ENCODE measurements around the gene COL28A1. TPM values are rescaled to one million over a fixed set of nuclear protein-coding genes. Genes with fewer than 3 reads are reported as not detected.

Gene COL28A1
- polyA plus RNA-seq, 3 donors = not detected

DNA sequence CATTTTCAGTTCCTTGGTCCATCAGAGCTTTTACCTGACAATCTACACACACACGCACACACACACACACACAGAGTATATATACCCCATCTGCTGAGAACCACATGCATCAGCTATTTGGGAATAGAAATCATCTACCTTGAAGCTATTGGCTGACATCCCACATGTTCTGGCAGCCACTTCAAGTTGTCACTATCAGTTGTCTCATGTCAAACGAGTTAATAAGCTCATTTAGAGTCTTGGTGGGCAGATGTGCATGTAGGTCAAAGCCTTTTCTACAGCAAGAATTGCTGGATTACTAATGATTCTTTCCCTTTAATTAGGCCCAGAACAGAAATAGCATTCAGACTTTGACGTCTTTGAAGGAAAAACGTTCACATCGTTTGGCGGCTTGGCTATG lies 36.8 kb downstream of the COL28A1 start:
- intact Hi-C loops (cut with micrococcal nuclease) = no loop called here
- Histone ChIP-seq H3K36me3 (replicated peaks in 1 of 2; ENCODE audit: control insufficient read depth in 1 of 2, insufficient read depth in 2 of 2, low read length in 2 of 2) (no peaks in the 10 kb centered on the region), H3K4me3 (replicated peaks in 1 of 3; ENCODE audit: low read depth in 2 of 3, low read length in 3 of 3) (no peak overlapping the region), H3K4me2 (replicated peaks; ENCODE audit: extremely low read depth, low read length, poor library complexity, severe bottlenecking) (no peak overlapping the region), H3K9ac (ENCODE audit: insufficient read depth, low read length, poor library complexity, severe bottlenecking) (no peak overlapping the region), H3K27me3 (ENCODE audit: control insufficient read depth in 2 of 2, insufficient read depth in 2 of 2, low read length in 2 of 2) (no peaks in the 10 kb centered on the region), H3K27ac (ENCODE audit: low read depth in 1 of 2, low read length in 2 of 2) (no peak overlapping the region), H3K9me3 (replicated peaks in 1 of 2; ENCODE audit: control insufficient read depth in 1 of 2, insufficient read depth in 1 of 2, low read length in 2 of 2) (no peaks in the 10 kb centered on the region), H2AFZ (ENCODE audit: insufficient read depth, low read depth, low read length, poor library complexity, severe bottlenecking) (no peak overlapping the region), H4K20me1 (ENCODE audit: insufficient read depth, low read length) (no peaks in the 10 kb centered on the region), H3K4me1 (ENCODE audit: control insufficient read depth in 1 of 2, insufficient read depth in 2 of 2, low read length in 2 of 2) (no peaks in the 10 kb centered on the region), H3K79me2 (ENCODE audit: insufficient read depth, low read length) (no peaks in the 10 kb centered on the region)
- TF ChIP-seq, protein P1, sequence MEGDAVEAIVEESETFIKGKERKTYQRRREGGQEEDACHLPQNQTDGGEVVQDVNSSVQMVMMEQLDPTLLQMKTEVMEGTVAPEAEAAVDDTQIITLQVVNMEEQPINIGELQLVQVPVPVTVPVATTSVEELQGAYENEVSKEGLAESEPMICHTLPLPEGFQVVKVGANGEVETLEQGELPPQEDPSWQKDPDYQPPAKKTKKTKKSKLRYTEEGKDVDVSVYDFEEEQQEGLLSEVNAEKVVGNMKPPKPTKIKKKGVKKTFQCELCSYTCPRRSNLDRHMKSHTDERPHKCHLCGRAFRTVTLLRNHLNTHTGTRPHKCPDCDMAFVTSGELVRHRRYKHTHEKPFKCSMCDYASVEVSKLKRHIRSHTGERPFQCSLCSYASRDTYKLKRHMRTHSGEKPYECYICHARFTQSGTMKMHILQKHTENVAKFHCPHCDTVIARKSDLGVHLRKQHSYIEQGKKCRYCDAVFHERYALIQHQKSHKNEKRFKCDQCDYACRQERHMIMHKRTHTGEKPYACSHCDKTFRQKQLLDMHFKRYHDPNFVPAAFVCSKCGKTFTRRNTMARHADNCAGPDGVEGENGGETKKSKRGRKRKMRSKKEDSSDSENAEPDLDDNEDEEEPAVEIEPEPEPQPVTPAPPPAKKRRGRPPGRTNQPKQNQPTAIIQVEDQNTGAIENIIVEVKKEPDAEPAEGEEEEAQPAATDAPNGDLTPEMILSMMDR (IDR thresholded peaks at IDR 0.05) = no peak
- no peaks in the 10 kb centered on the region for H3K36me3 Mint-ChIP-seq
- no peak for DNase-seq
- no peak overlapping the region for H3K27ac Mint-ChIP-seq
- H3K4me1 Mint-ChIP-seq = no peaks in the 10 kb centered on the region
- WGBS (ENCODE audit: insufficient coverage) = no CpG with 5 or more reads among the region's 6 CpGs
- peaks cover 0 to 7% (median 3%) of the 10 kb centered on the region in 7 donors for H3K9me3 Mint-ChIP-seq
- H3K27me3 Mint-ChIP-seq (ENCODE audit: low read depth in 3 of 3) = peaks cover 0 to 2% (median 0%) of the 10 kb centered on the region in 3 donors
- no peak overlapping the region for H3K4me3 Mint-ChIP-seq

DNA sequence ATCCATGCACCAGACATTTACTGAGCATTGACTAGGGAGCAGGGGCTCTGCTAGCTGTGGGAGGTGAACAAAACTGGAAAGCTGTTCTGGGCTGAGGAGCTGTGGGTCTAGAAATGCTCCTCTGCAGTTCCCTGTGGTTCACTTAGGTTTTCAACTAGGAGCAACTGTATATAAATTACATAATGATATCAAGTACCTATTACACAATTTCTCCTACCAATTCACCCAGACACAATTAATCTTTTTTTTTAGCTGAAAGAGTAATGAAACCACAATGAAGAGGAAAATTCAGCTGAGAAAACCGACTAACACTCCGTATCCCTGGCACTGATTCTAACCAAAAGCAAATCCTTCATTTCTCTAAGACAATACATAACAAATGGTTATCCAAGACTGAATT lies 39.4 kb downstream of the COL28A1 start:
- intact Hi-C loops (cut with micrococcal nuclease) = no loop called here
- Histone ChIP-seq H2AFZ (ENCODE audit: insufficient read depth, low read depth, low read length, poor library complexity, severe bottlenecking) (no peak overlapping the region), H3K9ac (ENCODE audit: insufficient read depth, low read length, poor library complexity, severe bottlenecking) (no peak overlapping the region), H3K9me3 (replicated peaks in 1 of 2; ENCODE audit: control insufficient read depth in 1 of 2, insufficient read depth in 1 of 2, low read length in 2 of 2) (no peaks in the 10 kb centered on the region), H4K20me1 (ENCODE audit: insufficient read depth, low read length) (no peaks in the 10 kb centered on the region), H3K4me1 (ENCODE audit: control insufficient read depth in 1 of 2, insufficient read depth in 2 of 2, low read length in 2 of 2) (no peaks in the 10 kb centered on the region), H3K4me2 (replicated peaks; ENCODE audit: extremely low read depth, low read length, poor library complexity, severe bottlenecking) (no peak overlapping the region), H3K27ac (ENCODE audit: low read depth in 1 of 2, low read length in 2 of 2) (no peak overlapping the region), H3K27me3 (ENCODE audit: control insufficient read depth in 2 of 2, insufficient read depth in 2 of 2, low read length in 2 of 2) (no peaks in the 10 kb centered on the region), H3K4me3 (replicated peaks in 1 of 3; ENCODE audit: low read depth in 2 of 3, low read length in 3 of 3) (no peak overlapping the region), H3K79me2 (ENCODE audit: insufficient read depth, low read length) (no peaks in the 10 kb centered on the region), H3K36me3 (replicated peaks in 1 of 2; ENCODE audit: control insufficient read depth in 1 of 2, insufficient read depth in 2 of 2, low read length in 2 of 2) (no peaks in the 10 kb centered on the region)
- no peak for DNase-seq
- TF ChIP-seq, protein P1 (IDR thresholded peaks at IDR 0.05) = no peak
- H3K27me3 Mint-ChIP-seq (ENCODE audit: low read depth in 3 of 3) = peaks cover 0 to 2% (median 0%) of the 10 kb centered on the region in 3 donors
- H3K36me3 Mint-ChIP-seq = no peaks in the 10 kb centered on the region
- WGBS (ENCODE audit: insufficient coverage) = no CpG with 5 or more reads among the region's 2 CpGs
- H3K9me3 Mint-ChIP-seq = no peaks in the 10 kb centered on the region
- H3K27ac Mint-ChIP-seq = no peak overlapping the region
- no peak overlapping the region for H3K4me3 Mint-ChIP-seq
- no peaks in the 10 kb centered on the region for H3K4me1 Mint-ChIP-seq
